Transverse colon (tissue), 4 donors: ENCODE results near the gene TXN2. TPM values are rescaled to one million over a fixed set of nuclear protein-coding genes. Genes with fewer than 3 reads are reported as not detected.

Experiments
- DNase-seq: peaks from one replicate; pipeline ENCODE4 v3.0.0-alpha.2; 2019
- H3K27ac ChIP-seq, 4 donors: fragments of 200-600 bp; sonication (generic); 2 replicates each; pipeline ENCODE4 v1.5.1; 2016 to 2018; ENCODE audit warnings: inconsistent platforms in 4 of 4
- H3K27me3 ChIP-seq: fragments of 200-600 bp; sonication (generic); 2 replicates; pipeline ENCODE4 v1.5.1; 2017; ENCODE audit warnings: inconsistent platforms
- H3K36me3 ChIP-seq, 4 donors: fragments of 200-600 bp; sonication (generic); 2 replicates each; pipeline ENCODE4 v1.5.1; 2017 to 2019; ENCODE audit warnings: inconsistent platforms in 4 of 4
- H3K4me1 ChIP-seq, 4 donors: fragments of 200-600 bp; sonication (generic); 2 replicates each; pipeline ENCODE4 v1.5.1; 2017 to 2020; ENCODE audit warnings: inconsistent platforms in 4 of 4
- H3K4me3 ChIP-seq, 4 donors: fragments of 200-600 bp; sonication (generic); 1 replicate in 1 of 4; 2 replicates in 3 of 4; pipeline versions ENCODE4 v1.5.1 to v1.6.1; 2017 to 2019; ENCODE audit warnings: inconsistent platforms in 4 of 4
- H3K9me3 ChIP-seq, 2 donors: fragments of 200-600 bp; sonication (generic); 2 replicates each; pipeline ENCODE4 v1.5.1; 2017 to 2019; ENCODE audit warnings: inconsistent platforms in 2 of 2
- CTCF ChIP-seq, 5 experiments: fragments of 200-600 bp in 3 of 5; fragments of 450-650 bp in 2 of 5; sonication (generic) in 3 of 5; IDR thresholded peaks; 1 replicate in 2 of 5; 2 replicates in 3 of 5; pipeline ENCODE4 v1.5.1; 2016 to 2017; ENCODE audit warnings: antibody characterized with exemption in 5 of 5, inconsistent platforms in 3 of 5, mild to moderate bottlenecking in 2 of 5, moderate library complexity in 1 of 5
- POLR2AphosphoS5 ChIP-seq, 3 donors: sonication (generic); formaldehyde crosslinking; IDR thresholded peaks; one replicate each; pipeline ENCODE4 v1.6.1; 2016; ENCODE audit warnings: antibody characterized with exemption in 3 of 3
- WGBS, 2 donors: methylation state at CpG; one replicate each; pipeline ENCODE4 v1.1.5; 2018; ENCODE audit warnings: low coverage in 1 of 2; 5-methylcytosine and 5-hydroxymethylcytosine counted together
- in situ Hi-C, 4 donors: fragments of 200-750 bp; cut with MboI; loops; one replicate each; pipeline versions ENCODE4 v1.15.0 to v1.15.1; 2017; ENCODE audit warnings: low sequenced_read_pairs in 3 of 4, low pct_ligation_motif_present in 1 of 4, low pct_unique_long_range_greater_than_20kb in 1 of 4
- intact Hi-C: fragments of 100-400 bp; cut with DNase I; formaldehyde crosslinking; loops from one replicate; pipeline ENCODE4 v1.15.1; 2023; ENCODE audit warnings: low total_unique reads
- small RNA-seq, 4 donors: library from RNA; depleted of rRNA; stranded (forward); fragments of <200 nt; gene quantifications; one replicate each; pipeline ENCODE3, GENCODE V24; 2016
- total RNA-seq, 4 donors: library from RNA; depleted of rRNA; stranded (reverse); fragments of >200 nt; gene quantifications; one replicate each; pipeline ENCODE4 v1.1.0, GENCODE V29; 2016

Gene TXN2
- total RNA-seq, 4 donors from 2014 or later = 68.5 to 317 (median 93.3) TPM

- H3K27me3 ChIP-seq = no peaks in the 10 kb centered on the region
- H3K36me3 ChIP-seq = no peaks in the 10 kb centered on the region
- DNase-seq = peak; percentile 82
- in situ Hi-C loops (no loop called here), intact Hi-C loops (no loop called here)
- H3K4me1 ChIP-seq = peaks cover 26 to 43% (median 33%) of the 10 kb centered on the region in 4 donors
- H3K4me3 ChIP-seq = no peak overlapping the region
- peak overlapping the region; percentile 70 to 91 (median 83) for H3K27ac ChIP-seq
- WGBS, 2 donors = 44 to 45% methylated on average over 6 to 9 of the region's 9 CpGs
- no peaks in the 10 kb centered on the region for H3K9me3 ChIP-seq
- TF ChIP-seq CTCF (IDR thresholded peaks at IDR 0.05) (no peak), POLR2AphosphoS5 (IDR thresholded peaks at IDR 0.05) (peak in 2 of 3 donors; percentile 21 to 48)
Observed at GRCh38 chr22:36417281-36417686, 64.2 kb downstream of the TXN2 start.

Small RNA genes lying within 50 kb of the gene (small RNA-seq; reads per million reads assigned to genes)
- 0 reads per million in 4 donors for gene RF00019

Other genes starting within 250 kb of the TXN2 start
- 100 to 1,000 TPM in 1 of 4 donors, 10 to 100 TPM in 2, 1 to 10 TPM in 1; 3.8 to 142 (median 47.8) TPM for gene APOL2, start 242.1 kb downstream of the TXN2 start, total RNA-seq
- gene APOL1, start 228.5 kb downstream of the TXN2 start, total RNA-seq = 10 to 100 TPM in 3 of 4 donors, 1 to 10 TPM in 1; 2.2 to 19.5 (median 14.7) TPM
- gene MYH9, start 93.7 kb downstream of the TXN2 start, total RNA-seq = 100 to 1,000 TPM; 385 to 511 (median 460) TPM
- gene FOXRED2, start 25.4 kb upstream of the TXN2 start, total RNA-seq = 1 to 10 TPM in 2 of 4 donors, under 1 TPM in 2; 0.37 to 3.0 (median 1.5) TPM
- 100 to 1,000 TPM in 3 of 4 donors, 10 to 100 TPM in 1; 69.6 to 217 (median 146) TPM for gene EIF3D, start 47.5 kb upstream of the TXN2 start, total RNA-seq
- gene CACNG2, start 222.1 kb upstream of the TXN2 start, total RNA-seq = not detected